ENCODE results near the gene CCDC122. TPM values are rescaled to one million over a fixed set of nuclear protein-coding genes. Genes with fewer than 3 reads are reported as not detected.

CCDC122 gene
- total RNA-seq, 1 experiment from 2014 or later = 8.1 TPM

DNA sequence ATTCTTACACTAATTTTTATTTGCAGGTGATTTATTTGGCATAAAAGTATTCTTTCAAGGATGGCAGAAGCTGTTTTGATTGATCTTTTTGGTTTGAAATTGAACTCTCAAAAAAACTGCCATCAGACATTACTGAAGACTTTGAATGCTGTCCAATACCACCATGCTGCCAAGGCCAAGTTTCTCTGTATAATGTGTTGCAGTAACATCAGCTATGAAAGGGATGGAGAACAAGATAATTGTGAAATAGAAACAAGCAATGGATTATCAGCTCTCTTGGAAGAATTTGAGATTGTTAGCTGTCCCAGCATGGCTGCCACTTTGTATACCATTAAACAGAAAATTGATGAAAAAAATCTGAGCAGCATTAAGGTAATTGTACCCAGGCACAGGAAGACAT is 1.4 kb upstream of the CCDC122 start:
- in situ Hi-C loops (cut with HindIII; ENCODE audit: low pct_unique_long_range_greater_than_20kb, low sequenced_read_pairs) = no loop called here
- DNase-seq (ENCODE audit: low read depth, low spot score) = no peak

DNA sequence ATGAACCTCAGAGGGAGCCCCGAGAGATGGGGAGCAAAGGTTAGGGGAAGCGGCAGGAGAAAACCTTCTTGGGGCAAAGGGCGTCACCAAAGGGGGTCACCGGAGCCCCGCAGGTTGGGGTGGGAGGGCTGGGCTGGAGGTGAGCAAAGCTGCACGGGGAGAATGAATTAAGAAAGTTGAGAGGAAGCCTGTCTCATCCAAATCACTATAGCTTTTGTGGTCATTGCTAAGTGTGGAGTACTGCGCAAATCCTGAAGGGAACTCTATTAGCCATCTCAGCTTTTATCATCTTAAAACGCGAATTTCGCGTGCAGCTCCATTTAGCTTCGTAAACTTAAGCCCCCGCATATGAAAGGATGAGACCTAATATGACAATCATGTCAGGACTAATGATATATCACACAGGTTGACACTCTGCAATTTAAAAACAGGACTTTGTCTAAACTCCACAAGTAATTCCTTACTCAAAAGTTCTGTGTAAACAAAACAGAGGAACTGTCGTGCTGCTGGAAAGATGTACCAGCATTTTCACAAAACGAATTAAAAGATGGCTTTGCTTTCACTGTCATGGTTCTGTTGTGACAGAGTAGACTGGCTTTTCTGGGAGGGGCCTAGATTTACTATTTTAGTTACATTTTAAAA is 795 bp upstream of the CCDC122 start:
- in situ Hi-C loops (cut with HindIII; ENCODE audit: low pct_unique_long_range_greater_than_20kb, low sequenced_read_pairs) = no loop called here
- no peak for DNase-seq (ENCODE audit: low read depth, low spot score)

DNA sequence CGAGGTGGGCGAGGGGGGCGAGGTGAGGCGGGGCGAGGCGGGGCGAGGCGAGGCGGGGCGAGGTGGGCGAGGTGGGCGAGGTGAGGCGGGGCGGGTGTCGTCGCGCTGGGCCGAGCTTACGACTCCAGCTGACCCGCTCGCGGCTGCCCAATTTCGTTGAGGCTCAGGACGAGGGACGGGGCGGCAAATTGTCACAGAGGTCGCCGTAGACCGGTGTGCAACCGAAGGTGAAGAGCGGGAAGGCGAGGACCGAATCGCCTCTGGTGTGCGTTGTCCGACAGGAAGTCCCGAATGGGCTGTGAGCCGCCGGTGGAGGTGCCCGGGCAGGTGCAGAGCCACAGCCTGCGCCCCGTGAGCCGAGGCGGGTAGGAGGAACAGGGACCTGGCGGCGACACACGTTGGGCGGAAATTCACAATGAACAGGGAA is 228 bp upstream of the CCDC122 start, which contains the start of gene LACC1:
Gene LACC1, plus strand, starts transcription at position 150 of the 427 bp plus-strand sequence. CDS start 1,082 bp downstream, outside the sequence.
- no peak for DNase-seq (ENCODE audit: low read depth, low spot score)
- in situ Hi-C loops (cut with HindIII; ENCODE audit: low pct_unique_long_range_greater_than_20kb, low sequenced_read_pairs) = no loop called here

- in situ Hi-C loops (cut with HindIII; ENCODE audit: low pct_unique_long_range_greater_than_20kb, low sequenced_read_pairs) = no loop called here
- no peak for DNase-seq (ENCODE audit: low read depth, low spot score)
Measured at GRCh38 chr13:43877766-43878165, 1.8 kb downstream of the CCDC122 start.

- in situ Hi-C loops (cut with HindIII; ENCODE audit: low pct_unique_long_range_greater_than_20kb, low sequenced_read_pairs) = no loop called here
- no peak for DNase-seq (ENCODE audit: low read depth, low spot score)
Measured at GRCh38 chr13:43877326-43877725, 2.2 kb downstream of the CCDC122 start.

- in situ Hi-C loops (cut with HindIII; ENCODE audit: low pct_unique_long_range_greater_than_20kb, low sequenced_read_pairs) = no loop called here
Measured at GRCh38 chr13:43876366-43876765, 3.2 kb downstream of the CCDC122 start.

DNA sequence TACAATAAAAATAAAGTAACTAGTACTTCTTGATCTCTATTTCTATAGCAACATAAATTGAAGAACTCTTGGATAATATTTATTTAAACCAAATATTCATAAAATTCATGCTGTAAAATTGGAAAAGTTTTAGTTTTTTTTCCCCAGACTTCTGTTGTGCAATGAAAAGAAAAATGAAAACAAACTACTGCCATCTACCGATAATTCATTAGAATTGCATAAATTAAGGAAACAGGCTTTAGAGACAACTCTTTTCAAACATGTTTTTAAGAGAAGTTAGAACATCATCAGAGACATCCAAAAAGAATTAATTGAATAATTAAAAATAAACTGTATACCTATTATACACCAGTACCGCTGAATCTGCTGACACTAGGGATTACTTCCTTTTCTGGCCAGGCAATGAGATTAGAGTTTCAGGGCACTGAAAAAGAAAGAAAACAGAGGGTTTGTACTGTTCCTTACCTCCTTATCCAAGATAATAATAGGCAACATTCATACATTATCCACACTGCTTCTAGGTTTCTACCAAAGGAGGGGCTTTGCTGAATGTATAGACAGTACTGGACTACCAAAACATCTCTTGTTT is 4.9 kb downstream of the CCDC122 start:
- in situ Hi-C loops (cut with HindIII; ENCODE audit: low pct_unique_long_range_greater_than_20kb, low sequenced_read_pairs) = no loop called here
- DNase-seq (ENCODE audit: low read depth, low spot score) = peak; percentile 52

More at GRCh38 chr13:43876366-43876765, 3.2 kb downstream of the CCDC122 start:
- no peak for DNase-seq (ENCODE audit: low read depth, low spot score)

DNA sequence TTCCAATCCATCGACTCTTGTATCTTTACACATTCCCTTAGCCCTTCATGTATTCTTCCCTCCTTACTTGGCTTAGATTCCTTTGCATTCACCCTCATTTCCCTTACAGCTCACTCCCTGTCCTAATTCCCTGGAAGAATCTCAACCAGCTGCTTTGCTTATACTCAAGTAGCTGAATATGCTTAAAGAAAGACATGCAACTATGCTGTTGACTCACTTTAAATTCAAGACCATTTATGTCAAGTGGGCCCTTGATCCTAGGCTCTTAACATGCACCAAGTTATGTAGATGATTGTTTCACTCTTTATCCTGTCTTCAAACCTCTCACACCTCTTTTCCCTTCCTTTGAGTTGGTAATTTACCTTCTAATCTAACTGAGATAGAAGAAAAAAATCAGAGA is 7.4 kb downstream of the CCDC122 start:
- no peak for DNase-seq (ENCODE audit: low read depth, low spot score)
- in situ Hi-C loops (cut with HindIII; ENCODE audit: low pct_unique_long_range_greater_than_20kb, low sequenced_read_pairs) = no loop called here

GRCh38 chr13:43865892-43866291 is 13.6 kb downstream of the CCDC122 start:
- DNase-seq (ENCODE audit: low read depth, low spot score) = no peak
- in situ Hi-C loops (cut with HindIII; ENCODE audit: low pct_unique_long_range_greater_than_20kb, low sequenced_read_pairs) = no loop called here

DNA sequence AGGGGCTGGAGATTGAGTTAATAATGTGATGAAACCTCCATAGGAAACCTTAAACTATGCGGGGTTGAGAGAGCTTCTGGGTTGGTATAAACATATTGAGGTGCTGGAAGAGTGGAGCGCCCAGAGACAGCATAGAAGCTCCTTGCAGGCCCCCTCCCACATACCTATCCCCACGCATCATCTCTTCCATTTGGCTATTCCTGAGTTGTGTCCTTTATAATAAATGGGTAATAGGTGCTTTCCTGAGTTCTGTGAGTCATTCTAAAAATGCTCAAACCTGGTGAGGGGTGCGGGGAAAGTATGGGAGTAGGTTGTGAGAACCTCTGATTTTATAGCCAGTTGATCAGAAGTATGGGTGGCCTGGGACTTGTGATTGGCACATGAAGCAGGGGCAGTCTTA is 14.6 kb downstream of the CCDC122 start:
- no peak for DNase-seq (ENCODE audit: low read depth, low spot score)
- in situ Hi-C loops (cut with HindIII; ENCODE audit: low pct_unique_long_range_greater_than_20kb, low sequenced_read_pairs) = no loop called here

DNA sequence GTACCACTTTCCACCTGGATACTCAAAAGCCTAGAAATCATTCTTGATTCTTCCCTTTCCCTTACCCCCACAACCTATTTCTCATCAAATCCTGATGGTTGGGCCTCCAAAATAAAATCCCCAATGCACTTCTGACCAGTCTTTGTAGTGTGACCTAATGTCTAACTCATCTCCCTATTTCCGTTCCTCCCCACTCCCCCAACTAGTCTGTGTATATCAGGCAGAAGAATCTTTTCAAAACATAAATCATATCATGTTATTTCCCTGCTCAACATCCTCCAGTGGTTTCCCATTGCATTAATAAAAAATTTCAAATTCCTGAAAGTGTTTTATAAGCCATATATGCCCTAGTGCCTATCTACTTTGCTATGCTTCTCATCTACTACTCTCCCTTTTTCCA is 17.7 kb downstream of the CCDC122 start:
- DNase-seq (ENCODE audit: low read depth, low spot score) = no peak
- in situ Hi-C loops (cut with HindIII; ENCODE audit: low pct_unique_long_range_greater_than_20kb, low sequenced_read_pairs) = no loop called here

- no peak for DNase-seq (ENCODE audit: low read depth, low spot score)
- in situ Hi-C loops (cut with HindIII; ENCODE audit: low pct_unique_long_range_greater_than_20kb, low sequenced_read_pairs) = no loop called here
Measured at GRCh38 chr13:43852923-43853404, 26.6 kb downstream of the CCDC122 start.

- DNase-seq (ENCODE audit: low read depth, low spot score) = no peak
- in situ Hi-C loops (cut with HindIII; ENCODE audit: low pct_unique_long_range_greater_than_20kb, low sequenced_read_pairs) = no loop called here
Measured at GRCh38 chr13:43850873-43851272, 28.7 kb downstream of the CCDC122 start.

DNA sequence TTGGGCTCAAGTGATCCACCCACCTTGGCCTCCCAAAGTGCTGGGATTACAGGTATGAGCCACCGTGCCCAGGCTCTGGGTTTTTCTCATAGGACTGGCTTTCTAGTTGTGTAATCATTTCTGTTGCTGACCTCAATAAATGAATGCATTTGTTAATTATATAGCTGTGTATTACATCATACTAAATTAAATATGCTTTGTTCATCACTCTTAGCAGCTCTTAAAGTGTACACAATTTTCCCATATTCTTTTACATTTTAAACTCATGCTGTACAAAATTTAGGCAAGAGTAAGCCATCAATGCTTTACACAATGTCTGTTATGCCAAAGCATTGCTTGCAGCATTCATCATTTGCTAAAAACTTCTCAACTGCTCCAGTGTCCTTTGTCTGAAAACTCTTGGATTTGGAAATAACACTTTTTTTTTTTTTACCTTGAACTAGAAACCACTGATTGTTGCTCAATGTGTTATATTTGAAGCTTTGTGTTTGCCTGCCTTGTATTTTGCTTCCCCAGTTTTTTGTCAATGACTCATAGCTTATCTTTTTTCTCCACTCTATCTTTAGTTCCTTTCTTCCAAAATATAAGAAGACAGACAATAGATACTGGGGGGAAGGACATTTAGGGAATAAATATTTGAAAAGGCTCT is 31.4 kb downstream of the CCDC122 start:
- peak; percentile 13 for DNase-seq (ENCODE audit: low read depth, low spot score)
- in situ Hi-C loops (cut with HindIII; ENCODE audit: low pct_unique_long_range_greater_than_20kb, low sequenced_read_pairs) = no loop called here

DNA sequence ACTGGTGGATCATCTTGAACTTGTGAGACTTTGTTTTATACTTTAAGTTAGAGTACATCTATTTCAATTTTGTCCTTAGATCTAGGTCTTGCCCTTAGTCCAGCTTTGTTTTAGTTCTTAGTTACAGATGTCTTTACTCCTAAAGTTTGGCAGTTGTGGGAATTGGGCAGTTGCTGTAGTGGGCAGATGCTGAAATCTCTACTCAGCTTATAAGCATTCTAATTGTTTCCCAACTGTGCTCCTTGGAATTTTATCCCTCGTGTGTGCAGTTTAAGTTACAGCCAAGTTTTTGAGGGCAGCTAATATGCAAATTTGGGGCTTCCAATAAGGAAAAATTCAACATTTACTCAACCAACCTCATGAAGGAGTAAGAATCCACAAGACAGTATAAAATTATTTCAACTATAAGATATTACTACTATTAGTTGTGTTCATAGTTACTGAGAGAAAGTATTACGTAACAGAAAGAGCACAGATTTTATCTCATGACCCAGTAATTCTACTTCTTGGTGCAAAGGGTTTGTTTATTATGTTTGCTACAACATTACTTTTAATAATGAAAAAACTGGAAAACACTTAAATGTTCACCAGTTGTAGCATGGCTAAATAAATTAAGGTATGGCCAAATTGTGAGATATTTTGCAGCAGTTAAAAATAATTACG is 32.9 kb downstream of the CCDC122 start:
- in situ Hi-C loops (cut with HindIII; ENCODE audit: low pct_unique_long_range_greater_than_20kb, low sequenced_read_pairs) = no loop called here
- DNase-seq (ENCODE audit: low read depth, low spot score) = no peak

- in situ Hi-C loops (cut with HindIII; ENCODE audit: low pct_unique_long_range_greater_than_20kb, low sequenced_read_pairs) = no loop called here
- DNase-seq (ENCODE audit: low read depth, low spot score) = no peak
Measured at GRCh38 chr13:43838909-43839308, 40.6 kb downstream of the CCDC122 start.

GRCh38 chr13:43835701-43836100 is 43.8 kb downstream of the CCDC122 start:
- in situ Hi-C loops (cut with HindIII; ENCODE audit: low pct_unique_long_range_greater_than_20kb, low sequenced_read_pairs) = no loop called here
- no peak for DNase-seq (ENCODE audit: low read depth, low spot score)

GRCh38 chr13:43831088-43831487 is 48.5 kb downstream of the CCDC122 start:
- DNase-seq (ENCODE audit: low read depth, low spot score) = no peak

More at GRCh38 chr13:43831088-43831487, 48.5 kb downstream of the CCDC122 start:
- in situ Hi-C loops (cut with HindIII; ENCODE audit: low pct_unique_long_range_greater_than_20kb, low sequenced_read_pairs) = no loop called here

All from SK-MEL-5 (cell line).